SU-DHL-6 (cell line): Measurements from ENCODE around the gene CNOT6L.

Source experiments
- EZH2phosphoT487 ChIP-seq: fragments of 200-600 bp; sonication (generic), shearing (Covaris generic); conservative IDR thresholded peaks from 2 replicates; pipeline ENCODE4 v1.6.1; 2018; ENCODE audit warnings: mild to moderate bottlenecking, antibody characterized with exemption, low read length, moderate library complexity, mixed read lengths
- TF ChIP-seq, protein P1 (sequence below): fragments of 200-600 bp; sonication (generic); IDR thresholded peaks from one replicate; pipeline ENCODE4 v1.5.1; 2017; ENCODE audit warnings: antibody characterized with exemption, mild to moderate bottlenecking, low read length, moderate library complexity; ENCODE audit not compliant: insufficient read depth, poor library complexity, severe bottlenecking

- TF ChIP-seq, protein P1, sequence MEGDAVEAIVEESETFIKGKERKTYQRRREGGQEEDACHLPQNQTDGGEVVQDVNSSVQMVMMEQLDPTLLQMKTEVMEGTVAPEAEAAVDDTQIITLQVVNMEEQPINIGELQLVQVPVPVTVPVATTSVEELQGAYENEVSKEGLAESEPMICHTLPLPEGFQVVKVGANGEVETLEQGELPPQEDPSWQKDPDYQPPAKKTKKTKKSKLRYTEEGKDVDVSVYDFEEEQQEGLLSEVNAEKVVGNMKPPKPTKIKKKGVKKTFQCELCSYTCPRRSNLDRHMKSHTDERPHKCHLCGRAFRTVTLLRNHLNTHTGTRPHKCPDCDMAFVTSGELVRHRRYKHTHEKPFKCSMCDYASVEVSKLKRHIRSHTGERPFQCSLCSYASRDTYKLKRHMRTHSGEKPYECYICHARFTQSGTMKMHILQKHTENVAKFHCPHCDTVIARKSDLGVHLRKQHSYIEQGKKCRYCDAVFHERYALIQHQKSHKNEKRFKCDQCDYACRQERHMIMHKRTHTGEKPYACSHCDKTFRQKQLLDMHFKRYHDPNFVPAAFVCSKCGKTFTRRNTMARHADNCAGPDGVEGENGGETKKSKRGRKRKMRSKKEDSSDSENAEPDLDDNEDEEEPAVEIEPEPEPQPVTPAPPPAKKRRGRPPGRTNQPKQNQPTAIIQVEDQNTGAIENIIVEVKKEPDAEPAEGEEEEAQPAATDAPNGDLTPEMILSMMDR, result no peak
- no peak for TF ChIP-seq EZH2phosphoT487
These were observed 15.2 kb upstream of the CNOT6L start for GRCh38 chr4:77834403-77834802.
